H1 (cell line): ENCODE measurements around the gene ZNF316. TPM values are rescaled to one million over a fixed set of nuclear protein-coding genes. Genes with fewer than 3 reads are reported as not detected.

Experiments used
- BRCA1 ChIP-seq: IDR thresholded peaks from 2 replicates; pipeline ENCODE4 v1.6.1; 2012; ENCODE audit warnings: low read depth, low read length, improper control_type of control experiment
- CREB1 ChIP-seq: IDR thresholded peaks from 2 replicates; pipeline ENCODE4 v1.6.1; 2012; ENCODE audit warnings: inconsistent platforms
- EGR1 ChIP-seq: IDR thresholded peaks from 2 replicates; pipeline ENCODE4 v1.6.1; 2011; ENCODE audit warnings: low read depth, low read length, borderline replicate concordance
- HDAC2 ChIP-seq, 2 experiments: fragments of 300-600 bp in 1 of 2; sonication (generic) in 1 of 2; IDR thresholded peaks; 2 replicates each; pipeline ENCODE4 v1.6.1; 2011 to 2012; ENCODE audit warnings: low read depth in 2 of 2, low read length in 2 of 2, mild to moderate bottlenecking in 2 of 2, moderate library complexity in 2 of 2, borderline replicate concordance in 1 of 2, inconsistent platforms in 1 of 2
- SRF ChIP-seq: IDR thresholded peaks from 2 replicates; pipeline ENCODE4 v1.6.1; 2011; ENCODE audit warnings: mild to moderate bottlenecking, low read depth, low read length, moderate library complexity
- polyA plus RNA-seq, 7 experiments: library from polyadenylated mRNA; depleted of rRNA in 3 of 7; stranded (reverse) in 5 of 7; unstranded in 2 of 7; fragments of >200 nt in 5 of 7; fragments of 200-250 nt in 2 of 7; gene quantifications; 1 replicate in 5 of 7; 2 replicates in 1 of 7; 4 replicates in 1 of 7; pipeline versions ENCODE4 v1.2.1 to v1.2.3, GENCODE V29; 2011 to 2013; ENCODE audit warnings: missing spikeins in 2 of 7, mixed read lengths in 2 of 7
- total RNA-seq: library from RNA; stranded (reverse); fragmentation: NEBNext Ultra II Directional; extraction: Animal tissue kit (Norgen Biotek cat#: 25700); gene quantifications from 2 replicates; pipeline ENCODE4 v1.2.1, GENCODE V29; 2021

Gene ZNF316
- total and polyA plus RNA-seq, 2 of the 8 experiments (the other 6 are each of a cell fraction or from before 2014, with no cell fraction given): 3.6 to 13.7 TPM

GRCh38 chr7:6621195-6622133 is 15.7 kb upstream of the ZNF316 start (continued):
- TF ChIP-seq SRF (no peak), CREB1 (no peak), BRCA1 (no peak), HDAC2 (IDR thresholded peaks at IDR 0.05; ENCODE audit: borderline replicate concordance in 1 of 2, low read depth in 2 of 2, low read length in 2 of 2) (no peak), EGR1 (no peak)
- TF ChIP-seq, all 59 proteins: peak for 0
